H1 (cell line): Measurements from ENCODE around the gene CEP192. TPM values are rescaled to one million over a fixed set of nuclear protein-coding genes. Genes with fewer than 3 reads are reported as not detected.

Experiments
- polyA plus RNA-seq, 7 experiments: library from polyadenylated mRNA; depleted of rRNA in 3 of 7; stranded (reverse) in 5 of 7; unstranded in 2 of 7; fragments of >200 nt in 5 of 7; fragments of 200-250 nt in 2 of 7; gene quantifications; 1 replicate in 5 of 7; 2 replicates in 1 of 7; 4 replicates in 1 of 7; pipeline versions ENCODE4 v1.2.1 to v1.2.3, GENCODE V29; 2011 to 2013; ENCODE audit warnings: missing spikeins in 2 of 7, mixed read lengths in 2 of 7
- total RNA-seq: library from RNA; stranded (reverse); fragmentation: NEBNext Ultra II Directional; extraction: Animal tissue kit (Norgen Biotek cat#: 25700); gene quantifications from 2 replicates; pipeline ENCODE4 v1.2.1, GENCODE V29; 2021
- TF ChIP-seq, protein P1 (sequence below): fragments of 300-600 bp; sonication (generic); IDR thresholded peaks from 2 replicates; pipeline ENCODE4 v1.7.1; 2012; ENCODE audit warnings: low read length, moderate library complexity, mild to moderate bottlenecking, inconsistent platforms; ENCODE audit not compliant: insufficient replicate concordance

Gene CEP192
- total and polyA plus RNA-seq, 2 of the 8 experiments (the other 6 are each of a cell fraction or from before 2014, with no cell fraction given), result 13.4 to 23.1 TPM

DNA sequence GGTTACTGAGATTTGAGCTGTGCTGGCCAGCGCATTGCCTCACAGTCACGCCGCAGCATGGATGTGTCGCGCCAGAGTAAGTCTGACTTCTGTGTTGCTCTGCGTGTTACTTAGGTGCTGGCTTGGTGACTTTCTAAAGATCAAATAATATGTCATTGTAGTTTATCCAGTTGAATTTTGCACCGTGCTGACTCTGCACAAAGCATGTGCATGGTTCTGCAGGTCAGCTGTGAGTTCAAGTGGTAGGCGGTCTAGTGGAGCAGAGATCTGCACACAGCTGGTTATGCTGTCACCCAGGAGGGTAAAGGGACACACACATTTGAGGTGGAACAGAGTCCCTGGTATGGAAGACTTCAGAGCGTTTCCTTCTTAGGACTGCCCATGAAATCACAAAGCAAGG, 105.1 kb downstream of the CEP192 start (continued):
- TF ChIP-seq, protein P1, sequence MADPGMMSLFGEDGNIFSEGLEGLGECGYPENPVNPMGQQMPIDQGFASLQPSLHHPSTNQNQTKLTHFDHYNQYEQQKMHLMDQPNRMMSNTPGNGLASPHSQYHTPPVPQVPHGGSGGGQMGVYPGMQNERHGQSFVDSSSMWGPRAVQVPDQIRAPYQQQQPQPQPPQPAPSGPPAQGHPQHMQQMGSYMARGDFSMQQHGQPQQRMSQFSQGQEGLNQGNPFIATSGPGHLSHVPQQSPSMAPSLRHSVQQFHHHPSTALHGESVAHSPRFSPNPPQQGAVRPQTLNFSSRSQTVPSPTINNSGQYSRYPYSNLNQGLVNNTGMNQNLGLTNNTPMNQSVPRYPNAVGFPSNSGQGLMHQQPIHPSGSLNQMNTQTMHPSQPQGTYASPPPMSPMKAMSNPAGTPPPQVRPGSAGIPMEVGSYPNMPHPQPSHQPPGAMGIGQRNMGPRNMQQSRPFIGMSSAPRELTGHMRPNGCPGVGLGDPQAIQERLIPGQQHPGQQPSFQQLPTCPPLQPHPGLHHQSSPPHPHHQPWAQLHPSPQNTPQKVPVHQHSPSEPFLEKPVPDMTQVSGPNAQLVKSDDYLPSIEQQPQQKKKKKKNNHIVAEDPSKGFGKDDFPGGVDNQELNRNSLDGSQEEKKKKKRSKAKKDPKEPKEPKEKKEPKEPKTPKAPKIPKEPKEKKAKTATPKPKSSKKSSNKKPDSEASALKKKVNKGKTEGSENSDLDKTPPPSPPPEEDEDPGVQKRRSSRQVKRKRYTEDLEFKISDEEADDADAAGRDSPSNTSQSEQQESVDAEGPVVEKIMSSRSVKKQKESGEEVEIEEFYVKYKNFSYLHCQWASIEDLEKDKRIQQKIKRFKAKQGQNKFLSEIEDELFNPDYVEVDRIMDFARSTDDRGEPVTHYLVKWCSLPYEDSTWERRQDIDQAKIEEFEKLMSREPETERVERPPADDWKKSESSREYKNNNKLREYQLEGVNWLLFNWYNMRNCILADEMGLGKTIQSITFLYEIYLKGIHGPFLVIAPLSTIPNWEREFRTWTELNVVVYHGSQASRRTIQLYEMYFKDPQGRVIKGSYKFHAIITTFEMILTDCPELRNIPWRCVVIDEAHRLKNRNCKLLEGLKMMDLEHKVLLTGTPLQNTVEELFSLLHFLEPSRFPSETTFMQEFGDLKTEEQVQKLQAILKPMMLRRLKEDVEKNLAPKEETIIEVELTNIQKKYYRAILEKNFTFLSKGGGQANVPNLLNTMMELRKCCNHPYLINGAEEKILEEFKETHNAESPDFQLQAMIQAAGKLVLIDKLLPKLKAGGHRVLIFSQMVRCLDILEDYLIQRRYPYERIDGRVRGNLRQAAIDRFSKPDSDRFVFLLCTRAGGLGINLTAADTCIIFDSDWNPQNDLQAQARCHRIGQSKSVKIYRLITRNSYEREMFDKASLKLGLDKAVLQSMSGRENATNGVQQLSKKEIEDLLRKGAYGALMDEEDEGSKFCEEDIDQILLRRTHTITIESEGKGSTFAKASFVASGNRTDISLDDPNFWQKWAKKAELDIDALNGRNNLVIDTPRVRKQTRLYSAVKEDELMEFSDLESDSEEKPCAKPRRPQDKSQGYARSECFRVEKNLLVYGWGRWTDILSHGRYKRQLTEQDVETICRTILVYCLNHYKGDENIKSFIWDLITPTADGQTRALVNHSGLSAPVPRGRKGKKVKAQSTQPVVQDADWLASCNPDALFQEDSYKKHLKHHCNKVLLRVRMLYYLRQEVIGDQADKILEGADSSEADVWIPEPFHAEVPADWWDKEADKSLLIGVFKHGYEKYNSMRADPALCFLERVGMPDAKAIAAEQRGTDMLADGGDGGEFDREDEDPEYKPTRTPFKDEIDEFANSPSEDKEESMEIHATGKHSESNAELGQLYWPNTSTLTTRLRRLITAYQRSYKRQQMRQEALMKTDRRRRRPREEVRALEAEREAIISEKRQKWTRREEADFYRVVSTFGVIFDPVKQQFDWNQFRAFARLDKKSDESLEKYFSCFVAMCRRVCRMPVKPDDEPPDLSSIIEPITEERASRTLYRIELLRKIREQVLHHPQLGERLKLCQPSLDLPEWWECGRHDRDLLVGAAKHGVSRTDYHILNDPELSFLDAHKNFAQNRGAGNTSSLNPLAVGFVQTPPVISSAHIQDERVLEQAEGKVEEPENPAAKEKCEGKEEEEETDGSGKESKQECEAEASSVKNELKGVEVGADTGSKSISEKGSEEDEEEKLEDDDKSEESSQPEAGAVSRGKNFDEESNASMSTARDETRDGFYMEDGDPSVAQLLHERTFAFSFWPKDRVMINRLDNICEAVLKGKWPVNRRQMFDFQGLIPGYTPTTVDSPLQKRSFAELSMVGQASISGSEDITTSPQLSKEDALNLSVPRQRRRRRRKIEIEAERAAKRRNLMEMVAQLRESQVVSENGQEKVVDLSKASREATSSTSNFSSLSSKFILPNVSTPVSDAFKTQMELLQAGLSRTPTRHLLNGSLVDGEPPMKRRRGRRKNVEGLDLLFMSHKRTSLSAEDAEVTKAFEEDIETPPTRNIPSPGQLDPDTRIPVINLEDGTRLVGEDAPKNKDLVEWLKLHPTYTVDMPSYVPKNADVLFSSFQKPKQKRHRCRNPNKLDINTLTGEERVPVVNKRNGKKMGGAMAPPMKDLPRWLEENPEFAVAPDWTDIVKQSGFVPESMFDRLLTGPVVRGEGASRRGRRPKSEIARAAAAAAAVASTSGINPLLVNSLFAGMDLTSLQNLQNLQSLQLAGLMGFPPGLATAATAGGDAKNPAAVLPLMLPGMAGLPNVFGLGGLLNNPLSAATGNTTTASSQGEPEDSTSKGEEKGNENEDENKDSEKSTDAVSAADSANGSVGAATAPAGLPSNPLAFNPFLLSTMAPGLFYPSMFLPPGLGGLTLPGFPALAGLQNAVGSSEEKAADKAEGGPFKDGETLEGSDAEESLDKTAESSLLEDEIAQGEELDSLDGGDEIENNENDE, result no peak
- TF ChIP-seq, all 59 proteins: peak for 0
